CD4-positive, alpha-beta memory T cell (primary cell): ENCODE results near the gene TESK2. TPM values are rescaled to one million over a fixed set of nuclear protein-coding genes. Genes with fewer than 3 reads are reported as not detected.

Experiments
- CTCF ChIA-PET: fragments of 350-600 bp; sonication (Branson Sonifier 250); formaldehyde crosslinking; loops from one replicate; lab custom pipeline; 2021; ENCODE audit warnings: inconsistent platforms; ENCODE audit not compliant: partially characterized antibody; lab: Charles Lee
- POLR2A ChIA-PET: fragments of 350-600 bp; sonication (Branson Sonifier 250); formaldehyde crosslinking; loops from one replicate; lab custom pipeline; 2021; ENCODE audit not compliant: partially characterized antibody; lab: Charles Lee
- DNase-seq, 5 donors: peaks; one replicate each; pipeline versions ENCODE4 v3.0.0 to v3.0.0-alpha.2; 2020 to 2022; ENCODE audit warnings: mixed read lengths in 1 of 5
- H3K27ac ChIP-seq: one replicate; pipeline ENCODE4 v1.7.0; 2013; ENCODE audit warnings: low read depth, low read length
- H3K27me3 ChIP-seq: 2 replicates; pipeline ENCODE4 v1.7.0; 2013; ENCODE audit warnings: mild to moderate bottlenecking, low read length, moderate library complexity; ENCODE audit not compliant: insufficient read depth
- H3K36me3 ChIP-seq: 2 replicates; pipeline ENCODE4 v1.7.0; 2013; ENCODE audit warnings: mild to moderate bottlenecking, low read length, moderate library complexity; ENCODE audit not compliant: insufficient read depth
- H3K4me1 ChIP-seq: 2 replicates; pipeline ENCODE4 v1.7.0; 2013; ENCODE audit warnings: mild to moderate bottlenecking, low read length, moderate library complexity; ENCODE audit not compliant: insufficient read depth
- H3K4me3 ChIP-seq, 2 donors: one replicate each; pipeline ENCODE4 v1.7.0; 2013; ENCODE audit warnings: low read length in 2 of 2, mild to moderate bottlenecking in 1 of 2
- H3K9me3 ChIP-seq, 2 donors: one replicate each; pipeline ENCODE4 v1.7.0; 2013; ENCODE audit warnings: low read length in 2 of 2, control low read depth in 1 of 2; ENCODE audit not compliant: control insufficient read depth in 1 of 2
- H3K27ac Mint-ChIP-seq, 7 donors: one replicate each; pipeline ENCODE4 v1.8.0; 2020 to 2021; ENCODE audit warnings: mixed read lengths in 7 of 7, mild to moderate bottlenecking in 6 of 7, inconsistent platforms in 3 of 7, moderate library complexity in 3 of 7
- H3K27me3 Mint-ChIP-seq, 2 donors: one replicate each; pipeline ENCODE4 v1.8.0; 2020 to 2021; ENCODE audit warnings: mixed read lengths in 2 of 2
- H3K36me3 Mint-ChIP-seq, 2 donors: one replicate each; pipeline ENCODE4 v1.8.0; 2020 to 2021; ENCODE audit warnings: mixed read lengths in 2 of 2, inconsistent platforms in 1 of 2, mild to moderate bottlenecking in 1 of 2
- H3K4me1 Mint-ChIP-seq, 4 donors: one replicate each; pipeline ENCODE4 v1.8.0; 2020 to 2021; ENCODE audit warnings: mixed read lengths in 4 of 4, mild to moderate bottlenecking in 1 of 4
- H3K4me3 Mint-ChIP-seq, 8 donors: one replicate each; pipeline ENCODE4 v1.8.0; 2020 to 2021; ENCODE audit warnings: mixed read lengths in 8 of 8, mild to moderate bottlenecking in 7 of 8, moderate library complexity in 6 of 8, inconsistent platforms in 3 of 8
- H3K9me3 Mint-ChIP-seq, 8 donors: one replicate each; pipeline ENCODE4 v1.8.0; 2020 to 2021; ENCODE audit warnings: mixed read lengths in 8 of 8, mild to moderate bottlenecking in 5 of 8, inconsistent platforms in 3 of 8, moderate library complexity in 1 of 8
- intact Hi-C: fragments of 100-400 bp; cut with micrococcal nuclease; formaldehyde crosslinking; loops from one replicate; pipeline ENCODE4 v1.15.1; 2023
- polyA plus RNA-seq, 2 donors: library from polyadenylated mRNA; unstranded; fragments of 300-500 nt; fragmentation: Illumina TruSeq; gene quantifications; one replicate each; pipeline ENCODE4 v1.2.3, GENCODE V29; 2021
- total RNA-seq, 2 experiments: library from RNA; stranded (reverse); gene quantifications; one replicate each; pipeline ENCODE4 v1.2.3, GENCODE V29; 2021

Gene TESK2
- total and polyA plus RNA-seq, 4 experiments from 2014 or later: 4.5 to 7.7 (median 6.2) TPM

GRCh38 chr1:45317166-45317565 lies 173.8 kb downstream of the TESK2 start:
- Histone ChIP-seq H3K36me3 (no peaks in the 10 kb centered on the region), H3K27ac (no peak overlapping the region), H3K4me3 (no peak overlapping the region), H3K27me3 (no peaks in the 10 kb centered on the region), H3K9me3 (no peaks in the 10 kb centered on the region), H3K4me1 (no peaks in the 10 kb centered on the region)
- no peaks in the 10 kb centered on the region for H3K9me3 Mint-ChIP-seq
- no peaks in the 10 kb centered on the region for H3K4me1 Mint-ChIP-seq
- ChIA-PET POLR2A (interaction anchor here (1.1 kb wide), 1 partner anchor 14 kb away, joined by 3 read pairs; no protein-coding TSS in a partner anchor), CTCF (no interaction called here)
- intact Hi-C loops: no loop called here
- no peaks in the 10 kb centered on the region for H3K36me3 Mint-ChIP-seq
- no peak overlapping the region for H3K4me3 Mint-ChIP-seq
- no peak overlapping the region for H3K27ac Mint-ChIP-seq
- H3K27me3 Mint-ChIP-seq: peaks cover 0 to 2% of the 10 kb centered on the region in 2 donors
- no peak for DNase-seq

DNA sequence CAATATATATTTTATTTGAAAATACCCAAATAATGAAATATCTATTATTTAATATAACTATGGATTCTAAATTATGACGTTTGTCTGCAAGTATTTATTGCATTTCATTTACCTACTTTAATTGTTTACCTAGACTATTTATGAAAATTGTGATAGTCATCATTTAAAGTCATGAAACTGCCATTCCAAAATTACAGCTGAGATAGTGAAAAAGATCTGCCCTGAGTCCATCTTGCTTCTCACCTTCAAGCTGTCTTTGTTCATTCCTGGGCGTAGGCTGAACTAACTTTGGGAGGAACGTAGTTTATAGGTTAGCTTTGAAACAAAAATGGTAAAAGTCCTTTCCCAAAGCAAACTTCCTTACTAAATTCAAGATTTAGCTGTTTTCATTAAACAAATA lies 176.7 kb downstream of the TESK2 start:
- POLR2A ChIA-PET: no interaction called here
- H3K36me3 Mint-ChIP-seq: no peaks in the 10 kb centered on the region
- H3K9me3 Mint-ChIP-seq: no peaks in the 10 kb centered on the region
- H3K4me1 Mint-ChIP-seq: no peaks in the 10 kb centered on the region
- intact Hi-C loops: no loop called here
- Histone ChIP-seq H3K27me3 (no peaks in the 10 kb centered on the region), H3K36me3 (no peaks in the 10 kb centered on the region), H3K27ac (no peak overlapping the region), H3K4me3 (no peak overlapping the region), H3K9me3 (no peaks in the 10 kb centered on the region), H3K4me1 (no peaks in the 10 kb centered on the region)
- no peak for DNase-seq
- no peak overlapping the region for H3K4me3 Mint-ChIP-seq
- peaks cover 0 to 2% of the 10 kb centered on the region in 2 donors for H3K27me3 Mint-ChIP-seq
- CTCF ChIA-PET: interaction anchor here (0.8 to 1.4 kb wide), 4 partner anchors 11 to 299 kb away, joined by 3 to 4 read pairs (median 3); no protein-coding TSS in a partner anchor
- H3K27ac Mint-ChIP-seq: no peak overlapping the region

- CTCF ChIA-PET: interaction anchor here (1.2 kb wide), 1 partner anchor 289 kb away, joined by 5 read pairs; no protein-coding TSS in a partner anchor
- no peak overlapping the region for H3K27ac ChIP-seq
- no peaks in the 10 kb centered on the region for H3K36me3 Mint-ChIP-seq
Observed at GRCh38 chr1:45306905-45307304, 184.1 kb downstream of the TESK2 start.

GRCh38 chr1:45306319-45306718 lies 184.6 kb downstream of the TESK2 start:
- no peaks in the 10 kb centered on the region for H3K36me3 Mint-ChIP-seq
- intact Hi-C loops: no loop called here
- H3K4me3 Mint-ChIP-seq: peak overlapping the region in 4 of 8 donors; percentile 17 to 43 (median 31)
- Histone ChIP-seq H3K4me1 (peaks cover 11% of the 10 kb centered on the region), H3K9me3 (no peaks in the 10 kb centered on the region), H3K4me3 (no peak overlapping the region), H3K36me3 (no peaks in the 10 kb centered on the region), H3K27me3 (no peaks in the 10 kb centered on the region), H3K27ac (no peak overlapping the region)
- H3K9me3 Mint-ChIP-seq: no peaks in the 10 kb centered on the region
- H3K27me3 Mint-ChIP-seq: no peaks in the 10 kb centered on the region
- DNase-seq: no peak
- peak overlapping the region in 3 of 7 donors; percentile 47 to 94 (median 60) for H3K27ac Mint-ChIP-seq
- ChIA-PET POLR2A (interaction anchor here (0.7 to 6.1 kb wide), 5 partner anchors 27 to 594 kb away, joined by 3 to 130 read pairs (median 3); partner anchors contain the start of genes MUTYH and TOE1), CTCF (interaction anchor here (1.0 to 2.1 kb wide), 4 partner anchors 13 to 485 kb away, joined by 3 to 12 read pairs (median 5); partner anchors contain the start of genes MUTYH and TOE1)
- H3K4me1 Mint-ChIP-seq: peaks cover 11 to 24% (median 18%) of the 10 kb centered on the region in 4 donors

More at GRCh38 chr1:45306905-45307304, 184.1 kb downstream of the TESK2 start:
- Histone ChIP-seq H3K36me3 (no peaks in the 10 kb centered on the region), H3K4me1 (peaks cover 11% of the 10 kb centered on the region), H3K27me3 (no peaks in the 10 kb centered on the region), H3K4me3 (no peak overlapping the region), H3K9me3 (no peaks in the 10 kb centered on the region)
- Mint-ChIP-seq H3K9me3 (no peaks in the 10 kb centered on the region), H3K4me1 (peaks cover 8 to 24% (median 17%) of the 10 kb centered on the region in 4 donors), H3K27me3 (no peaks in the 10 kb centered on the region), H3K4me3 (no peak overlapping the region), H3K27ac (no peak overlapping the region)
- POLR2A ChIA-PET: interaction anchor here (6.1 kb wide), 1 partner anchor 33 kb away, joined by 130 read pairs; the partner anchor contains the start of genes MUTYH and TOE1
- intact Hi-C loops: no loop called here
- no peak for DNase-seq

GRCh38 chr1:45305231-45305630 lies 185.7 kb downstream of the TESK2 start:
- Histone ChIP-seq H3K9me3 (no peaks in the 10 kb centered on the region), H3K36me3 (no peaks in the 10 kb centered on the region), H3K4me1 (peaks cover 11% of the 10 kb centered on the region), H3K4me3 (no peak overlapping the region), H3K27me3 (no peaks in the 10 kb centered on the region), H3K27ac (peak overlapping the region; percentile 85)
- peak overlapping the region in 5 of 8 donors; percentile 27 to 94 (median 71) for H3K4me3 Mint-ChIP-seq
- no peaks in the 10 kb centered on the region for H3K36me3 Mint-ChIP-seq
- H3K27me3 Mint-ChIP-seq: no peaks in the 10 kb centered on the region
- intact Hi-C loops: no loop called here
- H3K4me1 Mint-ChIP-seq: peaks cover 11 to 24% (median 18%) of the 10 kb centered on the region in 4 donors
- H3K27ac Mint-ChIP-seq: peak overlapping the region; percentile 77 to 98 (median 96)
- ChIA-PET POLR2A (interaction anchor here (0.8 to 6.1 kb wide), 9 partner anchors 22 to 584 kb away, joined by 3 to 130 read pairs (median 6); partner anchors contain the start of genes HECTD3, HPDL, MUTYH and PLK3), CTCF (interaction anchor here (1.3 to 2.1 kb wide), 5 partner anchors 35 to 484 kb away, joined by 3 to 12 read pairs (median 6); partner anchors contain the start of genes MUTYH and TOE1)
- H3K9me3 Mint-ChIP-seq: no peaks in the 10 kb centered on the region
- DNase-seq: no peak

- peak overlapping the region; percentile 40 to 86 for H3K4me3 ChIP-seq
- no peaks in the 10 kb centered on the region for H3K9me3 ChIP-seq
- CTCF ChIA-PET: interaction anchor here (1.2 to 10.0 kb wide), 13 partner anchors 33 to 583 kb away, joined by 3 to 388 read pairs (median 6); partner anchors contain the start of genes HECTD3, MUTYH, PLK3 and TESK2
- H3K27ac ChIP-seq: peak overlapping the region; percentile 85
- POLR2A ChIA-PET: interaction anchor here (0.8 to 6.4 kb wide), 25 partner anchors 15 to 672 kb away, joined by 3 to 158 read pairs (median 10); partner anchors contain the start of genes ARMH1, BTBD19, CCDC163 and DYNLT4
- Mint-ChIP-seq H3K36me3 (no peaks in the 10 kb centered on the region), H3K4me1 (peaks cover 11 to 24% (median 18%) of the 10 kb centered on the region in 4 donors), H3K9me3 (no peaks in the 10 kb centered on the region), H3K27ac (peak overlapping the region; percentile 93 to 98 (median 96)), H3K4me3 (peak overlapping the region; percentile 87 to 94 (median 92)), H3K27me3 (no peaks in the 10 kb centered on the region)
- intact Hi-C loops: loop anchor here (1.0 to 5.0 kb wide), 4 partner anchors 278 to 943 kb away; partner anchors contain the start of genes NASP and RAD54L
- DNase-seq: no peak
- no peaks in the 10 kb centered on the region for H3K36me3 ChIP-seq
- H3K4me1 ChIP-seq: peaks cover 11% of the 10 kb centered on the region
- no peaks in the 10 kb centered on the region for H3K27me3 ChIP-seq
Observed at GRCh38 chr1:45304311-45305081, 186.5 kb downstream of the TESK2 start.
